Measurements from ENCODE around the gene SREBF2.

The SREBF2 gene

DNA sequence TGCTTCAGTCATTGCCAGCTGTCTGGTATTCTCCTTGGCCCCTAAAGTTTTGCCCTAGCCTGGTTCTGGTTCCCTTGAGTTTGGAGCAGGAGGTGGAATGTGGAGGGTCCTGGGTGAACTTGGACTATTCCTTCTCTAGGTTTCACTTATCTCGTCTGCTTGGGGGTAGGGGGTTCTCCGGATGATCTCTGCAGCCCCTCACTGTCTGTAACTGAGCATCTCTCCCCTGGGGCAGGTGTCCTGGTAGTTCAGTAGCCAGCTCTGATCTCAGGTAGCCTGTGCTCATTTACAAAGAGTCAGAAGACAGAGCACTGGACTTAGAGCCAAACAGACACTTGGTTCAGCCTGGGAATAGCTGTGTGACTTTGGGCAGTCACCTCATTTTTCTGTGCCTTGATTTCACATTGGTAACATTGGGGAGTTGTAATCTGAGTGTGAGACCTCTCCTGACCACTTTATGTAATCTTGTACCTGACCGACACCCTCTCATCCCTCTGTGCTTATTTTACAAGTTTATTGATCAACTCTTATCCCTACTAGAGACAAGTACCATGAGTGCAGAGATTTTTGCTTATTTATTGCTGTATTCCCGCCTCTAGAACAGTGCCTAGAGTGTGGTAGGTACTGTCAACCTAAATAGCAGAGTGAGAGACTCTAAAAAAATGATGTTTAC is 31.6 kb upstream of the SREBF2 start:
- TF ChIP-seq, protein P1, sequence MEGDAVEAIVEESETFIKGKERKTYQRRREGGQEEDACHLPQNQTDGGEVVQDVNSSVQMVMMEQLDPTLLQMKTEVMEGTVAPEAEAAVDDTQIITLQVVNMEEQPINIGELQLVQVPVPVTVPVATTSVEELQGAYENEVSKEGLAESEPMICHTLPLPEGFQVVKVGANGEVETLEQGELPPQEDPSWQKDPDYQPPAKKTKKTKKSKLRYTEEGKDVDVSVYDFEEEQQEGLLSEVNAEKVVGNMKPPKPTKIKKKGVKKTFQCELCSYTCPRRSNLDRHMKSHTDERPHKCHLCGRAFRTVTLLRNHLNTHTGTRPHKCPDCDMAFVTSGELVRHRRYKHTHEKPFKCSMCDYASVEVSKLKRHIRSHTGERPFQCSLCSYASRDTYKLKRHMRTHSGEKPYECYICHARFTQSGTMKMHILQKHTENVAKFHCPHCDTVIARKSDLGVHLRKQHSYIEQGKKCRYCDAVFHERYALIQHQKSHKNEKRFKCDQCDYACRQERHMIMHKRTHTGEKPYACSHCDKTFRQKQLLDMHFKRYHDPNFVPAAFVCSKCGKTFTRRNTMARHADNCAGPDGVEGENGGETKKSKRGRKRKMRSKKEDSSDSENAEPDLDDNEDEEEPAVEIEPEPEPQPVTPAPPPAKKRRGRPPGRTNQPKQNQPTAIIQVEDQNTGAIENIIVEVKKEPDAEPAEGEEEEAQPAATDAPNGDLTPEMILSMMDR (IDR thresholded peaks at IDR 0.05): no peak

DNA sequence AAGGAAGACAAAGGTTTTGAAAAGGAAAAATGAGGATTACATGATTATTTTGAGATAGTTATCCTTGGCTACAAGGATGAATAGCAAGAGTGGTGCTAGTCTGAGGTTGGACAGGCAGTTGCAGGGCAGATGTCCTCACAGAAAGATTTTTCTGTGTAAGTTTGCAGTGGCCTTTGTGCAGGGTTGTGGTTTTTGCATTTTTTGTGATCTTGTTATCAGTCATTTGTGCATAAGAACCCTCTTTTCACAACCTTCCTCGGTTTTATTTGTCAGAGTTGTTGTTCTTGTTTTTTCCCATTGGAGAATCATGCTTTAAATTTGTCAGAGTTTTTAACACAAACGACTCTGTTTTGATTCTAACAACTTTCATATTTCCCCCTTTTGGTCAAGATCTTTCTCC is 31.0 kb upstream of the SREBF2 start:
- TF ChIP-seq, protein P1 (IDR thresholded peaks at IDR 0.05): no peak

DNA sequence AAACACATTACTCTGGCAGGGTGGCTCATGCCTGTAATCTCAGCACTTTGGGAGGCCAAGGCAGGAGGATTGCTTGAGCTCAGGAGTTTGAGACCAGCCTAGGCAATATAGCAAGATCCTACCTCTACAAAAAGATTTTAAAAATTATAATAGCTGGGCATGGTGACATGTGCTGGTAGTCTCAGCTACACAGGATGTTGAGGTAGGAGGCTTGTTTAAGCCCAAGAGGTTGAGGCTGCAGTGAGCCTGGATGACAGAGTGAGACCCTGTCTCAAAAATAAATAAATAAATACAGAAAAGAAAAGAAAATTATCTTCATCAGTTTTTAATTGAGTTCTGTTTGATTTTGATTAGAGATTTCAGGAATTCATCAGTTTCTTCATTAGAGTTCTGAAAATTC is 27.3 kb upstream of the SREBF2 start:
- TF ChIP-seq, protein P1 (IDR thresholded peaks at IDR 0.05): no peak

DNA sequence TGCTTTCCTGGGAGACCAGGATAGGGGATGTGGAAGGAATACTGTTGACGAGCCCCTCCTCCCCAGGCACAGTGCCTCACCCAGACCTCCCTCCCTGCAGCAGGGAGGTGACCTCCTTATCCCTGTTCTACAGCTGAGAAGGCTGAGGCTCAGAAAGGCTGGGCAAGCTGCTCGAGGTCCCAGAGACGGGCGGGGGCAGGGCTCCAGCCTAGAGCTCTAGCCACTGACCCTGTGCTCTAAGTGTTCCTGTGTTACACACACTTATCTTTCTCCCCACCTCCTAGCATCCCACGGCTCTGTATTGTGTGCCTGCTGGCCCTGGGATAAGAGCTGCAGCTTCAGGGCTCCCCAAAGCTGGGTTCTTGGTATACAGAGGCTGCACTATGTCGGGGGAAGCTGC is 24.5 kb upstream of the SREBF2 start:
- TF ChIP-seq, protein P1 (IDR thresholded peaks at IDR 0.05): no peak

DNA sequence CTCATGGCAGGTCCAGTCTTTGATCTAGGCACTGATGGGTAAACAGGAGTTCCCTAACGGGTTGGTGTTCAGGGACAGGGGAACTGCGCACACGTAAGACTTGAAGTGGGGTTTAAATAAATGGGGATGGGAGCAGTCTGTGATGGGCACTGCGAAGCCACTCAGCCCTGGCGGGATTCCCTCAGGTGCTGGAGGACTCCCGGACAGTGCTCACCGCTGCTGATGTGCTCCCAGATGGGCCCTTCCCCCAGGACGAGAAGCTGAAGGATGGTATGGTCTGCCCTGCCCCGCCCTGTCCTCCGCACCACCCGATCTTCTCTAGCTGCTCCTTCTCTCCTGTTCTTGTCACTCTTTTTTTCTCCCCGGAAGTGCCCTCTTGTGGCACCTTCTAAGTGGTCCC is 22.9 kb upstream of the SREBF2 start:
- TF ChIP-seq, protein P1 (IDR thresholded peaks at IDR 0.05): no peak

DNA sequence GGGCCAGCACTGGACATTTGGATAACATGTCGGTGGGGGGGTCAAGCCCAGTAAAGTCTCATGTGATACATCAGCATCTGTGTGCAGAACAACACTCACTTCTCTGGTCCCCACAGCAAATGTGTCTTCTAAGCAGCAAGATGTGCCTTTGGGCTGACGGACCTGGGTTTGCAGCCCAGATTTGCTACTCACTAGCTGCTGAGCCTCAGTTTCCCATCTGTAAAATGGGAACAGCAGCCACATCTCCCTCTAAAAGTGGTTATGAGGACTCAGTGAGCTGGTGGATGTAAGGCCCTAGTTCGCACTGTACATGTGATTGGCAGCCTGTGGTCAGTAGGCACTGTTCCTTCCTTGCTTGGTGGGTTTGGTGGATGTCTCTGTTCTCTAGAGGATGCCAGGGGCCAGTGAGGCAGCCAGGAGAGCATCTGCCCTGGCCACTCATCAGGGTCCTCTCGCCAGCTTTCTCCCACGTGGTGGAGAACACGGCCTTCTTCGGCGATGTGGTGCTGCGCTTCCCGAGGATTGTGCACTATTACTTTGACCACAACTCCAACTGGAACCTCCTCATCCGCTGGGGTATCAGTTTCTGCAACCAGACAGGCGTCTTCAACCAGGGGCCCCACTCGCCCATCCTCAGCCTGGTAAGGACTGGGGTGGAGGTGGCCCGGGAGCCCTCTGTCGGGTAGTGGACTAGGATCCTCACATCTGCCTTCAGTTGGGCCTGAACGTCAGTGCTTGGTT is 19.9 kb upstream of the SREBF2 start:
- TF ChIP-seq, protein P1 (IDR thresholded peaks at IDR 0.05): no peak

DNA sequence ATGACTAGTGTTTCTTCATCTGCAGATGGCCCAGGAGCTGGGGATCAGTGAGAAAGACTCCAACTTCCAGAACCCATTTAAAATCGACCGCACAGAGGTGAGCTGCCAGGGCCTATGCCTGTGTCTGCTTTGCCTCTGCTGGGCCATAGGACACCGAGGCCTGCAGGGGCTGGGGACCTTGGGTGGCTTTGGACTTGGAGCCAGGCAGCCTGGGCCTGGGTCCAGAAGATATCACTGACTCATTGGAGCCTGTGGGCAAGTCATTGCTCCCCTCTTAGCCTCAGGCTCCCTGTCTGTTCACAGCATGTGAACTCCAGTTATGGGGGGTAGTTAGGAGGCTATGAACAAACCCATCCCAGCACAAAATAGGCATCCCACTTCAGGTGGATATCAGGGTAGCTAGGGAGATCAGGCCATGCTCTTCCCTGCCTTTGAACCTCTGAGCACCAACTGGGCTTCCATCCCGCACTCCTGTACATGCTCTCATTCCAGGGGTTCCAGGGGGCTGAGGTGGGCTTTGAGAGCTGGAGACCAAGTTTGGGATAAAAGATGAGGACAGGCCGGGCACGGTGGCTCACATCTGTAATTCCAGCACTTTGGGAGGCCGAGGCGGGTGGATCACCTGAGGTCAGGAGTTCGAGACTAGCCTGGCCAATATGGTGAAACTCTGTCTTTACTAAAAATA is 19.0 kb upstream of the SREBF2 start:
- TF ChIP-seq, protein P1 (IDR thresholded peaks at IDR 0.05): no peak
